GM13977 (cell line): ENCODE results near the gene RTL1.

Experiments used
- DNase-seq: peaks from one replicate; pipeline ENCODE4 v3.0.0; 2012; ENCODE audit warnings: low spot score
- CTCF ChIP-seq: IDR thresholded peaks from 2 replicates; pipeline ENCODE4 v1.5.1; 2012; ENCODE audit warnings: mild to moderate bottlenecking, control low read depth; ENCODE audit not compliant: insufficient read depth; ENCODE audit errors: extremely low read depth, missing control alignments
- in situ Hi-C: fragments of 300-500 bp; cut with MboI; formaldehyde crosslinking; loops from one replicate; pipeline ENCODE4 v1.12.0; 2022; ENCODE audit warnings: low sequenced_read_pairs, low pct_unique_long_range_greater_than_20kb, mixed read lengths, inconsistent platforms; ENCODE audit not compliant: unreplicated experiment

The RTL1 gene

GRCh38 chr14:100911665-100912316, 8.3 kb upstream of the RTL1 start:
- no peak for DNase-seq
- in situ Hi-C loops: no loop called here
- no peak for TF ChIP-seq CTCF

- DNase-seq: no peak
- TF ChIP-seq CTCF: no peak
- in situ Hi-C loops: no loop called here
These were observed 7.6 kb upstream of the RTL1 start for GRCh38 chr14:100910888-100911664.

- TF ChIP-seq CTCF: no peak
- in situ Hi-C loops: no loop called here
These were observed 5.9 kb upstream of the RTL1 start for GRCh38 chr14:100909439-100909838.

GRCh38 chr14:100907240-100907639, 3.7 kb upstream of the RTL1 start:
- no peak for TF ChIP-seq CTCF
- in situ Hi-C loops: no loop called here
- peak; percentile 5 for DNase-seq

More at GRCh38 chr14:100909439-100909838, 5.9 kb upstream of the RTL1 start:
- no peak for DNase-seq

- peak; percentile 35 for DNase-seq
- peak; percentile 38 for TF ChIP-seq CTCF
- in situ Hi-C loops: no loop called here
These were observed 2.9 kb upstream of the RTL1 start for GRCh38 chr14:100906420-100906819.

GRCh38 chr14:100905166-100905565, 1.6 kb upstream of the RTL1 start:
- in situ Hi-C loops: no loop called here
- no peak for TF ChIP-seq CTCF

More at GRCh38 chr14:100905166-100905565, 1.6 kb upstream of the RTL1 start:
- DNase-seq: peak; percentile 10
